HepG2 (cell line): ENCODE data around the gene SLC4A5. TPM values are rescaled to one million over a fixed set of nuclear protein-coding genes. Genes with fewer than 3 reads are reported as not detected.

Experiments
- KLF11 ChIP-seq: IDR thresholded peaks from 2 replicates; pipeline ENCODE4 v1.6.1; 2016; ENCODE audit warnings: missing compliant biosample characterization
- PHF5A ChIP-seq: IDR thresholded peaks from one replicate; pipeline ENCODE4 v1.6.1; 2018; ENCODE audit warnings: low read depth, missing genetic modification reagents; ENCODE audit not compliant: unreplicated experiment
- SP140L ChIP-seq: sonication (generic); formaldehyde crosslinking; IDR thresholded peaks from 2 replicates; pipeline ENCODE4 v1.4.0; 2020; ENCODE audit warnings: missing genetic modification reagents, borderline replicate concordance
- TRIM24 ChIP-seq: sonication (generic); formaldehyde crosslinking; IDR thresholded peaks from 2 replicates; pipeline ENCODE4 v1.8.0; 2022; ENCODE audit warnings: mild to moderate bottlenecking, missing genetic modification reagents
- ZBTB7B ChIP-seq: sonication (generic); formaldehyde crosslinking; IDR thresholded peaks from 2 replicates; pipeline ENCODE4 v1.4.0; 2020; ENCODE audit warnings: missing genetic modification reagents
- ZFP36L2 ChIP-seq: sonication (generic); formaldehyde crosslinking; IDR thresholded peaks from 2 replicates; pipeline ENCODE4 v1.4.0; 2020; ENCODE audit warnings: missing genetic modification reagents
- ZNF292 ChIP-seq: sonication (generic); formaldehyde crosslinking; IDR thresholded peaks from 2 replicates; pipeline ENCODE4 v1.8.1; 2022; ENCODE audit warnings: mild to moderate bottlenecking, low read depth, missing genetic modification reagents, borderline replicate concordance
- ZNF326 ChIP-seq: sonication (generic); formaldehyde crosslinking; IDR thresholded peaks from 2 replicates; pipeline ENCODE4 v1.4.0; 2020; ENCODE audit warnings: missing genetic modification reagents, borderline replicate concordance
- polyA plus RNA-seq, 8 experiments: library from polyadenylated mRNA; depleted of rRNA in 3 of 8; stranded (reverse) in 7 of 8; unstranded in 1 of 8; fragments of >200 nt; fragmentation: Illumina TruSeq in 4 of 8; extraction: Trizol in 4 of 8; gene quantifications; 2 replicates each; pipeline versions ENCODE4 v1.2.1 to v1.2.3, GENCODE V29; 2011 to 2016; ENCODE audit warnings: low read depth in 4 of 8, missing spikeins in 1 of 8, mixed read lengths in 1 of 8; ENCODE audit not compliant: insufficient read depth in 1 of 8
- total RNA-seq, 5 experiments: library from RNA; depleted of rRNA; stranded (reverse); fragments of >200 nt; fragmentation: Illumina TruSeq; extraction: Trizol; gene quantifications; 2 replicates each; pipeline ENCODE4 v1.2.3, GENCODE V29; 2016; ENCODE audit warnings: low read depth in 1 of 5
- TF ChIP-seq, protein P1 (sequence below): sonication (generic); formaldehyde crosslinking; IDR thresholded peaks from 2 replicates; pipeline ENCODE4 v1.4.0; 2020; ENCODE audit warnings: missing genetic modification reagents, borderline replicate concordance
- TF ChIP-seq, protein P2 (sequence below): sonication (generic); formaldehyde crosslinking; IDR thresholded peaks from 2 replicates; pipeline ENCODE4 v1.4.0; 2020; ENCODE audit warnings: missing genetic modification reagents
- TF ChIP-seq, protein P3 (sequence below): sonication (generic); formaldehyde crosslinking; IDR thresholded peaks from 2 replicates; pipeline ENCODE4 v1.4.0; 2020; ENCODE audit warnings: mild to moderate bottlenecking, low read depth, missing genetic modification reagents
- TF ChIP-seq, protein P4 (sequence below): sonication (generic); formaldehyde crosslinking; IDR thresholded peaks from 2 replicates; pipeline ENCODE4 v1.4.0; 2020; ENCODE audit warnings: missing genetic modification reagents
- TF ChIP-seq, protein P5 (sequence below): sonication (generic); formaldehyde crosslinking; IDR thresholded peaks from 2 replicates; pipeline ENCODE4; 2020; ENCODE audit warnings: missing genetic modification reagents, mild to moderate bottlenecking, borderline replicate concordance

The SLC4A5 gene
- total and polyA plus RNA-seq, 2 of the 13 experiments (the other 11 are each of a cell fraction or from before 2014, with no cell fraction given), result 0.50 TPM; not detected in 1

DNA sequence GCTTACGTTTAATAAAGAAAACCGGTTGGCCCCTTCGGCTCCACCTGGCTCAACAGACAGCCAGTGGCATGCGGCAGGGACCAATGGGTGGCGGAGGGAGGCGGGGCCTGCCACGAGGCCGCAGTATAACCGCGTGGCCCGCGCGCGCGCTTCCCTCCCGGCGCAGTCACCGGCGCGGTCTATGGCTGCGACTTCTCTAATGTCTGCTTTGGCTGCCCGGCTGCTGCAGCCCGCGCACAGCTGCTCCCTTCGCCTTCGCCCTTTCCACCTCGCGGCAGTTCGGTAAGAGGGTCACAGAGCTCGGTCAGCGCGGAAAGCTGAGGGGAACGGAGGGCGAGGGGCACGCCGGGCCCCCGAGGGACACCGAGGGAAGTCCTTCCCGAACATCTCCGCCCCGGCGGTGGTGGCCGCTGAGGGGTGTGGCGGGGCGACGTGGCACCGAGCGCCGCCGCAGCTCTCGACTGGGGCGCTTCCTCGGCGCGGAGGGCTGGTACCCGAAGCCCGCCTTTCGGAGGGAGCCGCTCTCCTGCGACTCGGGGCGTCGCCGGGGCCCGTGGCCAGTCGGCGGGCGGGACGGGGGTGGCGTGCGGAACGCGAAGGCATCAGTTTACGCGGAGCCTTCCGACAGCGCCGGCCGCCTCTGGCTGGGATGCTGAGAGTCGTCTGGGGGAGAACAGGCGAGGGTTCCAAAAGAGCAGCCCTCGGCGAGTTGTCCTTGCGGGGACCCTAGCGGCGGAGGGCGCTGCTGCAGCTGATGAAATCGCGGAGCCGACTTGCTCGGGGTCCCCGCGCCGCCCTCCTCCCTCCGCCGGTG lies 144.5 kb downstream of the SLC4A5 start, which contains the start of gene MTHFD2 (continued):
- TF ChIP-seq, protein P1, sequence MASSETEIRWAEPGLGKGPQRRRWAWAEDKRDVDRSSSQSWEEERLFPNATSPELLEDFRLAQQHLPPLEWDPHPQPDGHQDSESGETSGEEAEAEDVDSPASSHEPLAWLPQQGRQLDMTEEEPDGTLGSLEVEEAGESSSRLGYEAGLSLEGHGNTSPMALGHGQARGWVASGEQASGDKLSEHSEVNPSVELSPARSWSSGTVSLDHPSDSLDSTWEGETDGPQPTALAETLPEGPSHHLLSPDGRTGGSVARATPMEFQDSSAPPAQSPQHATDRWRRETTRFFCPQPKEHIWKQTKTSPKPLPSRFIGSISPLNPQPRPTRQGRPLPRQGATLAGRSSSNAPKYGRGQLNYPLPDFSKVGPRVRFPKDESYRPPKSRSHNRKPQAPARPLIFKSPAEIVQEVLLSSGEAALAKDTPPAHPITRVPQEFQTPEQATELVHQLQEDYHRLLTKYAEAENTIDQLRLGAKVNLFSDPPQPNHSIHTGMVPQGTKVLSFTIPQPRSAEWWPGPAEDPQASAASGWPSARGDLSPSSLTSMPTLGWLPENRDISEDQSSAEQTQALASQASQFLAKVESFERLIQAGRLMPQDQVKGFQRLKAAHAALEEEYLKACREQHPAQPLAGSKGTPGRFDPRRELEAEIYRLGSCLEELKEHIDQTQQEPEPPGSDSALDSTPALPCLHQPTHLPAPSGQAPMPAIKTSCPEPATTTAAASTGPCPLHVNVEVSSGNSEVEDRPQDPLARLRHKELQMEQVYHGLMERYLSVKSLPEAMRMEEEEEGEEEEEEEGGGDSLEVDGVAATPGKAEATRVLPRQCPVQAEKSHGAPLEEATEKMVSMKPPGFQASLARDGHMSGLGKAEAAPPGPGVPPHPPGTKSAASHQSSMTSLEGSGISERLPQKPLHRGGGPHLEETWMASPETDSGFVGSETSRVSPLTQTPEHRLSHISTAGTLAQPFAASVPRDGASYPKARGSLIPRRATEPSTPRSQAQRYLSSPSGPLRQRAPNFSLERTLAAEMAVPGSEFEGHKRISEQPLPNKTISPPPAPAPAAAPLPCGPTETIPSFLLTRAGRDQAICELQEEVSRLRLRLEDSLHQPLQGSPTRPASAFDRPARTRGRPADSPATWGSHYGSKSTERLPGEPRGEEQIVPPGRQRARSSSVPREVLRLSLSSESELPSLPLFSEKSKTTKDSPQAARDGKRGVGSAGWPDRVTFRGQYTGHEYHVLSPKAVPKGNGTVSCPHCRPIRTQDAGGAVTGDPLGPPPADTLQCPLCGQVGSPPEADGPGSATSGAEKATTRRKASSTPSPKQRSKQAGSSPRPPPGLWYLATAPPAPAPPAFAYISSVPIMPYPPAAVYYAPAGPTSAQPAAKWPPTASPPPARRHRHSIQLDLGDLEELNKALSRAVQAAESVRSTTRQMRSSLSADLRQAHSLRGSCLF (CRISPR knock-in tag), result no peak
- TF ChIP-seq, protein P2, sequence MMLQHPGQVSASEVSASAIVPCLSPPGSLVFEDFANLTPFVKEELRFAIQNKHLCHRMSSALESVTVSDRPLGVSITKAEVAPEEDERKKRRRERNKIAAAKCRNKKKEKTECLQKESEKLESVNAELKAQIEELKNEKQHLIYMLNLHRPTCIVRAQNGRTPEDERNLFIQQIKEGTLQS (CRISPR knock-in tag), result peak; percentile 71
- TF ChIP-seq, protein P3, sequence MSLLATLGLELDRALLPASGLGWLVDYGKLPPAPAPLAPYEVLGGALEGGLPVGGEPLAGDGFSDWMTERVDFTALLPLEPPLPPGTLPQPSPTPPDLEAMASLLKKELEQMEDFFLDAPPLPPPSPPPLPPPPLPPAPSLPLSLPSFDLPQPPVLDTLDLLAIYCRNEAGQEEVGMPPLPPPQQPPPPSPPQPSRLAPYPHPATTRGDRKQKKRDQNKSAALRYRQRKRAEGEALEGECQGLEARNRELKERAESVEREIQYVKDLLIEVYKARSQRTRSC (CRISPR knock-in tag), result peak; percentile 89; the same call in 1 of the 2 replicates
- TF ChIP-seq, protein P4, sequence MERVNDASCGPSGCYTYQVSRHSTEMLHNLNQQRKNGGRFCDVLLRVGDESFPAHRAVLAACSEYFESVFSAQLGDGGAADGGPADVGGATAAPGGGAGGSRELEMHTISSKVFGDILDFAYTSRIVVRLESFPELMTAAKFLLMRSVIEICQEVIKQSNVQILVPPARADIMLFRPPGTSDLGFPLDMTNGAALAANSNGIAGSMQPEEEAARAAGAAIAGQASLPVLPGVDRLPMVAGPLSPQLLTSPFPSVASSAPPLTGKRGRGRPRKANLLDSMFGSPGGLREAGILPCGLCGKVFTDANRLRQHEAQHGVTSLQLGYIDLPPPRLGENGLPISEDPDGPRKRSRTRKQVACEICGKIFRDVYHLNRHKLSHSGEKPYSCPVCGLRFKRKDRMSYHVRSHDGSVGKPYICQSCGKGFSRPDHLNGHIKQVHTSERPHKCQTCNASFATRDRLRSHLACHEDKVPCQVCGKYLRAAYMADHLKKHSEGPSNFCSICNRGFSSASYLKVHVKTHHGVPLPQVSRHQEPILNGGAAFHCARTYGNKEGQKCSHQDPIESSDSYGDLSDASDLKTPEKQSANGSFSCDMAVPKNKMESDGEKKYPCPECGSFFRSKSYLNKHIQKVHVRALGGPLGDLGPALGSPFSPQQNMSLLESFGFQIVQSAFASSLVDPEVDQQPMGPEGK (CRISPR knock-in tag), result no peak
- no peak for TF ChIP-seq ZNF326 (CRISPR knock-in tag)
- TF ChIP-seq KLF11 (CRISPR knock-in tag), result peak; percentile 91
- no peak for TF ChIP-seq PHF5A
- no peak for TF ChIP-seq ZNF292
- no peak for TF ChIP-seq SP140L (CRISPR knock-in tag)
- no peak for TF ChIP-seq TRIM24 (CRISPR knock-in tag)
- peak; percentile 41 for TF ChIP-seq ZBTB7B (CRISPR knock-in tag)
- TF ChIP-seq, protein P5, sequence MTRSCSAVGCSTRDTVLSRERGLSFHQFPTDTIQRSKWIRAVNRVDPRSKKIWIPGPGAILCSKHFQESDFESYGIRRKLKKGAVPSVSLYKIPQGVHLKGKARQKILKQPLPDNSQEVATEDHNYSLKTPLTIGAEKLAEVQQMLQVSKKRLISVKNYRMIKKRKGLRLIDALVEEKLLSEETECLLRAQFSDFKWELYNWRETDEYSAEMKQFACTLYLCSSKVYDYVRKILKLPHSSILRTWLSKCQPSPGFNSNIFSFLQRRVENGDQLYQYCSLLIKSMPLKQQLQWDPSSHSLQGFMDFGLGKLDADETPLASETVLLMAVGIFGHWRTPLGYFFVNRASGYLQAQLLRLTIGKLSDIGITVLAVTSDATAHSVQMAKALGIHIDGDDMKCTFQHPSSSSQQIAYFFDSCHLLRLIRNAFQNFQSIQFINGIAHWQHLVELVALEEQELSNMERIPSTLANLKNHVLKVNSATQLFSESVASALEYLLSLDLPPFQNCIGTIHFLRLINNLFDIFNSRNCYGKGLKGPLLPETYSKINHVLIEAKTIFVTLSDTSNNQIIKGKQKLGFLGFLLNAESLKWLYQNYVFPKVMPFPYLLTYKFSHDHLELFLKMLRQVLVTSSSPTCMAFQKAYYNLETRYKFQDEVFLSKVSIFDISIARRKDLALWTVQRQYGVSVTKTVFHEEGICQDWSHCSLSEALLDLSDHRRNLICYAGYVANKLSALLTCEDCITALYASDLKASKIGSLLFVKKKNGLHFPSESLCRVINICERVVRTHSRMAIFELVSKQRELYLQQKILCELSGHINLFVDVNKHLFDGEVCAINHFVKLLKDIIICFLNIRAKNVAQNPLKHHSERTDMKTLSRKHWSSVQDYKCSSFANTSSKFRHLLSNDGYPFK (CRISPR knock-in tag), result peak; percentile 79; the same call in 1 of the 2 replicates
- TF ChIP-seq ZFP36L2 (CRISPR knock-in tag), result 0 out of 2 replicates have a peak, but pooled peaks have one; percentile 87
